ENCODE data around the gene GCNA.

Gene GCNA

DNA sequence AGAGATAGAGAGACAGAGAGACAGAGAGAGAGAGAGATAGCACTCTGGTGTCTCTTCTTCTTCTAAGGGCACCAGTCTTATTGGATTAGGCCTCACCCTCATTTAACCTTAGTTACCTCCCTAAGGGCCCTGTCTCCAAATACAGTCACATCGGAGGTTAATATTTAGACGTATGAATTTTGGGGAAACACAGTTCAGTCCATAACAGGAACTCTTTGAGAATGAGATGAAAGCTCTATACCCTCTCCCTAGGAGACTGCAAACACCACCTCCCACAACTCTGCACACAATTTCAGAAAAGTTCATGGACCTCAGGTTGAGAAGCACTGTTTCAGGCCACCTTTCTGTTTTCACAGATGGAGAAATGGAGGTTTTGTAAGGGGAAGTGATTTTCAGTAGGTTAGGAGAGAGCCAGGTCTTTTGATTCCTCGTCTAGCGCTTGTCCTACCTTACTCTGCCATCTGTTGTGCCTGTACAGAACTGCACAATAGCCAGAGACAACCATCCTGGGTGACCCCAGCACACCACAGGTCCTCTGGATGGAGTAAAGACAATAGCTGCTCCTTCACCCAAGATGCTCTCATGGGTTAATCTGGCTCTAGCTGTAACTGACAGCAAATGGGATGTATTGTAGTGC lies 72.2 kb downstream of the GCNA start:
- TF ChIP-seq, protein P1, sequence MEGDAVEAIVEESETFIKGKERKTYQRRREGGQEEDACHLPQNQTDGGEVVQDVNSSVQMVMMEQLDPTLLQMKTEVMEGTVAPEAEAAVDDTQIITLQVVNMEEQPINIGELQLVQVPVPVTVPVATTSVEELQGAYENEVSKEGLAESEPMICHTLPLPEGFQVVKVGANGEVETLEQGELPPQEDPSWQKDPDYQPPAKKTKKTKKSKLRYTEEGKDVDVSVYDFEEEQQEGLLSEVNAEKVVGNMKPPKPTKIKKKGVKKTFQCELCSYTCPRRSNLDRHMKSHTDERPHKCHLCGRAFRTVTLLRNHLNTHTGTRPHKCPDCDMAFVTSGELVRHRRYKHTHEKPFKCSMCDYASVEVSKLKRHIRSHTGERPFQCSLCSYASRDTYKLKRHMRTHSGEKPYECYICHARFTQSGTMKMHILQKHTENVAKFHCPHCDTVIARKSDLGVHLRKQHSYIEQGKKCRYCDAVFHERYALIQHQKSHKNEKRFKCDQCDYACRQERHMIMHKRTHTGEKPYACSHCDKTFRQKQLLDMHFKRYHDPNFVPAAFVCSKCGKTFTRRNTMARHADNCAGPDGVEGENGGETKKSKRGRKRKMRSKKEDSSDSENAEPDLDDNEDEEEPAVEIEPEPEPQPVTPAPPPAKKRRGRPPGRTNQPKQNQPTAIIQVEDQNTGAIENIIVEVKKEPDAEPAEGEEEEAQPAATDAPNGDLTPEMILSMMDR (IDR thresholded peaks at IDR 0.05; ENCODE audit: low read depth, low read length, missing control alignments): no peak
- no peak overlapping the region for H3K4me3 ChIP-seq (ENCODE audit: low read depth, low read length)
- DNase-seq (ENCODE audit: low read depth): no peak
- in situ Hi-C loops (cut with HindIII; ENCODE audit: low sequenced_read_pairs): no loop called here

DNA sequence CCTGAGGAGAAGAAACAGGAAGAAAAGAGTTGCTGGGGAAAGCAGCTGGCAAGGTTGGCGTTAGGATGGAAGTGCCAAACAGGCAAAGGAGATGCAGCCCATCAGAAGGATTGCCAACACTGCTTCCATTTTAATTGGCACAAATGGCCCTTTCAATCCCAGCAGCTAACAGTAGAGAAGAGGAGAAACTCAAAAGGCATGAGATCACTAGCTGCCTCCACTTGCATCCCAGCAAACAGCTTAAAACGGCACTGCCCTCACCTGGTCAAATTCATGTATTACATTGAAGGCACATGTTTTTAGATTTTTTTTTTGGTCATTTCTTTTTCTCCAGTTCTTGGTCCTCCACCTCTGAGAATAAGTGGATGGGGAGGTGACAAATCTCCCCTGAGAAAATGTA lies 74.2 kb downstream of the GCNA start:
- DNase-seq (ENCODE audit: low read depth): peak; percentile 29

DNA sequence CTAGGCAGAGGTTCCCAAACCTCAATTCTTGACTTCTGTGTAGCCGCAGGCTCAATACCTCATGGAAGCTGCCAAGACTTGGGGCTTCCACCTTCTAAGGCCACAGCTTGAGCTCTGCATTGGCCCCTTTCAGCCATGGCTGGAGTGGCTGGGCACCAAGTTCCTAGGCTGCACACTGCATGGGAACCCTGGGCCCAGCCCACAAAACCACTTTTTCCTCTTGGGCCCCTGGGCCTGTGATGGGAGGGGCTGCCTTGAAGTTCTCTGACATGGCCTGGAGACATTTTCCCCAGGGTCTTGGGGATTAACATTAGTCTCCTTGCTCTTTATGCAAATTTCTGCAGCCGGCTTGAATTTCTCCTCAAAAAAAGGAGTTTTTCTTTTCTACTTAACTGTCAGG lies 75.1 kb downstream of the GCNA start:
- in situ Hi-C loops (cut with HindIII; ENCODE audit: low sequenced_read_pairs): no loop called here
- H3K4me3 ChIP-seq (ENCODE audit: low read depth, low read length): no peak overlapping the region
- TF ChIP-seq, protein P1 (IDR thresholded peaks at IDR 0.05; ENCODE audit: low read depth, low read length, missing control alignments): no peak
- no peak for DNase-seq (ENCODE audit: low read depth)

More for the DNA sequence above, 74.2 kb downstream of the GCNA start:
- no peak overlapping the region for H3K4me3 ChIP-seq (ENCODE audit: low read depth, low read length)
- TF ChIP-seq, protein P1 (IDR thresholded peaks at IDR 0.05; ENCODE audit: low read depth, low read length, missing control alignments): peak; percentile 56
- in situ Hi-C loops (cut with HindIII; ENCODE audit: low sequenced_read_pairs): no loop called here

DNA sequence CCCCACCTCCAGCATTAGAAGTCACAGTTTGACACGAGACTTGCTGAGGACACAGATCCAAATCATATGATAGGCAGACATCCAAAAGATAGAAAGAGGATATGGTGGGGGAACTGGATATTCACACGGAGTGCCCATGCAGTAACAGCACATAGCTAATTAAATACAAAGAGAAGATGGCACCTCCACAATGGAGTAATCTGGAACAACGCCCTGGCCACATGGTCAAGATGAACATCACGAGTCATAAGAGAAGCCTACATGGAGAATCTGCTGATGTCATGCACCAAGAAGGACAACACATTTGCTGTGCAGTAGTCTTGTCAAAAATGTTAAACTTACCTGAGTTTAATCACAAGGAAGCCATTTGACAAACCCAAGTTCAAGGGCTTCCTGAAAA lies 79.0 kb downstream of the GCNA start:
- TF ChIP-seq, protein P1 (IDR thresholded peaks at IDR 0.05; ENCODE audit: low read depth, low read length, missing control alignments): no peak
- no peak for DNase-seq (ENCODE audit: low read depth)
- H3K4me3 ChIP-seq (ENCODE audit: low read depth, low read length): no peak overlapping the region
- in situ Hi-C loops (cut with HindIII; ENCODE audit: low sequenced_read_pairs): no loop called here

DNA sequence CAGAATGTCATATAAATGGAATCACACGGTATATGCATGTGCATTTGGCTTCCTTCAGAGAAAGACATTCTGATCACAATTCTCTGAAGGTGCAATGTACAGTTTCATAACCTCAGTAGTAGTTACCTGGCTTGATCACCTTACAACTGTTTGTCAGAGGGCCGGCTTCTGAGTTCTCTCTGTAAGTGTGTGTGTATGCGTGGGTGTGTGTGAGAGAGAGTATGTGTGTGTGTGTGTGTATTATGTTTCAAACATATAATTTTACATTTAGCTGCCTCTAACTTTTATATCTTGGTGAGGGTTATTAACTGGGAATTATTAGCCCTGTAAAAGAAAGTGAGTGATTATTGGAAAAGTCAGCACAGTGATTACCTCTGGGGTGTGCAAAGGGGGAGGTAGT lies 81.1 kb downstream of the GCNA start:
- TF ChIP-seq, protein P1 (IDR thresholded peaks at IDR 0.05; ENCODE audit: low read depth, low read length, missing control alignments): no peak
- no peak for DNase-seq (ENCODE audit: low read depth)
- in situ Hi-C loops (cut with HindIII; ENCODE audit: low sequenced_read_pairs): no loop called here
- H3K4me3 ChIP-seq (ENCODE audit: low read depth, low read length): no peak overlapping the region

DNA sequence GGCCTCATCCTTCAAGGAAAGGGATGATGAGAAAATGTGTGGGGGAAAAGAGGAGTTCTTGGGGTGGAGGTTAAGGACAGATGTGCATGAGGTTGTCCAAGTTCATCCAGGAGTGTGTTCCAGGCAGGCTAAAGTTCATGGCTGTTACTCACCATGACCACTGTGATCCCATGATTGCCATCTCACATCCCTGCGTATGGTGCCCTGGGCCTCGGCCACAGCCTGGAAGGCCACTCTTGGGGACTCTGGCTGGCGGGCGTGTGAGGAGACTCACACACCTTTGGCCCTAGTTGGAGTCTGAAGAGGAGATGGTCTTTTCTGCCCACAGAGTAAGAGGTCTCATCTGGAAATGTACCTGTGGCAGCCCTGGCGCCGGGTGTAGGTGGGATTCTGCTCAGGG lies 81.7 kb downstream of the GCNA start:
- TF ChIP-seq, protein P1 (IDR thresholded peaks at IDR 0.05; ENCODE audit: low read depth, low read length, missing control alignments): no peak
- no peak for DNase-seq (ENCODE audit: low read depth)
- H3K4me3 ChIP-seq (ENCODE audit: low read depth, low read length): no peak overlapping the region
- in situ Hi-C loops (cut with HindIII; ENCODE audit: low sequenced_read_pairs): no loop called here
